GM18499 (cell line): ENCODE data around the gene SLIT3.

Source experiments
- ATAC-seq: cut with Tn5 transposase; IDR thresholded peaks from one replicate; pipeline ENCODE4 v1.9.1; 2021; ENCODE audit warnings: moderate number of reproducible peaks; ENCODE audit not compliant: insufficient read depth, unreplicated experiment

Gene SLIT3

DNA sequence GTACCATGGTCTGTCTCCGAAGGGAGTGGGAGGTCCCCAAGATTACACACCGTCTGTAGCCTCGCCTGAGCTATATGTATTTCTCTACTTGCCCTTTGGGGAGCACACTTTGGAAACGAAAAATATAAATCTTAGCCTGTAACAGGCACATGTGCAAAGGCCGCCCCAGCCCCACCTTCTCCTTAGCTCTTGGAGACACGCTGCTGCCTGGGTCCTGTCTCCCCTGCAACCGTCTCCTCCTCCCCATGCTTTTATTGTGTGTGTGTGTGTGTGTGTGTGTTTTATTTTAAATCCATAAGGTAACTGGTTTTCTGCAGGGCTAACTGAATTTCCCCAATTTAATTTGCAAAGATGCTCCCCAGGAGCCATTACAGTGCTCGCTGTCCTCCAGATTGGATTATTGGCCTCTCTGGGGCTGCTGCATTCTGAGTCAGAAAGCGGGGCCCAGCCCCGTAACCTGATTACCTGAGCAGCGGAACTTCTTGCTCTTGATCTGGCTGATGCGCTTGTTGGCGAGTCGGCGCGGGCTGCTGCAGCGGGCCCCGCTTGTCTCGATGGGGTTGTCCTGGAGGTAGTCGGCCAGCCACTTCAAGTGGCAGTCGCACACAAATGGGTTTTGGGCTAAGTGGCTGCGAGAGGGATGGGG is 528.5 kb downstream of the SLIT3 start:
- ATAC-seq, result no peak

DNA sequence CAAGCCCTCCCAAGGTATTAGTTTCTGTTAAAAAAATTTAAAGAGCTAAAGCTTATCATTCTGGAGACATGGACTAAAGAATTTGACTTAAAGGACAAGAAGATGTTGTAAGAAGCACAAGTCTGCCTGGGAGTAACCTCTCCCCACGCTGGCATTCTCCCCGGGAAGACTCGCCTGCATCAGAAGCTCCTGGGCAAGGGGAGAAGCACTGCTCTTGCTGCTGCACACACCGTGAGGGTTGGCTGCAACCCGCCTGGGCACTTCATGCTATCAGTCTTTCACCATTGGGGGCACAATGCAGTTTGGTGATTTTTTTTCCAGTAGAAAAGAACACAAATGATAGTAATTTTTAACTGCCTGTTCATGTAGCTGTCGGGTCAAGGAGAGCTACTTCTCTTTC is 529.3 kb downstream of the SLIT3 start:
- no peak for ATAC-seq

DNA sequence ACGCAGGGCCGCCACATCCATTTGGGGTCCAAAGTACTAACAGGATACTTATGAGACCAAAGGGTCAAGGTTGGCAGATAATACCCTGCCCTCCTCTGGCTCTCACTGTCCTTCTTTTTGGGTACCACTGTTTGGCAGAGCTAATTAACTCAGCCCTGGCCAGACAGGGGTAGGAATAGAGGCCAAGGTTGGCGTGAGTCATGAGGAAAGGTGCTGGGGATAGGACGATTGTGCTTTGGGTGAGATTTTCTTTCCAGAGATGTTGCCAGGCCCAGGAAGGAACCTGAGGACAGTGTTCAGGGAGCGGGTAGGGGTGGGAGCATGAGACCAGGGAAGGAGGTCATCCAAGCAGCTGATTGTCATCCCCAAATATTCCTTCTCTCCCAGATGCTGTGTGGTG is 529.9 kb downstream of the SLIT3 start:
- ATAC-seq, result no peak

DNA sequence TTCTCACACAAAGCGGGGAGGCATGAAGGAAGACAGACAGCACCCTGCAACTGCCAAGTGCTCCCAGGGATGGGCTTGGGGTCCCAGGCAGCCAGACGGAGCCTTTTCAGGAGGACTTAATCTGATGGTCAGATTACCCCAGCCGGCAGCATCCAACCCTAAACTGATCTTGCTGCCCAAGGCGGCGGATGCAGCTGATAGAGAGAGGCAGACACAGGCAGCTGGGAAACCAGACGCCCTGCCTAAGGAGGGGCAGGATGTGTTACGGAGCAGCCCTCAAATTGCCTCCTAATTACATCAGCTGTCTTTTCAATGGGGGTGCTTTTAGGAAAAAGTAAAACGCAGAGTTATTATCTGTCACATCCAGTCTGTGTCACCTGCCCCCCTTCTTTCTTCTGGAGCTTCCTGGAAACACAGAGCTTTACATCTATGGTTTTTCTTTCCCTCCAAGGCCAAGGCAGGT is 530.9 kb downstream of the SLIT3 start:
- ATAC-seq, result no peak

DNA sequence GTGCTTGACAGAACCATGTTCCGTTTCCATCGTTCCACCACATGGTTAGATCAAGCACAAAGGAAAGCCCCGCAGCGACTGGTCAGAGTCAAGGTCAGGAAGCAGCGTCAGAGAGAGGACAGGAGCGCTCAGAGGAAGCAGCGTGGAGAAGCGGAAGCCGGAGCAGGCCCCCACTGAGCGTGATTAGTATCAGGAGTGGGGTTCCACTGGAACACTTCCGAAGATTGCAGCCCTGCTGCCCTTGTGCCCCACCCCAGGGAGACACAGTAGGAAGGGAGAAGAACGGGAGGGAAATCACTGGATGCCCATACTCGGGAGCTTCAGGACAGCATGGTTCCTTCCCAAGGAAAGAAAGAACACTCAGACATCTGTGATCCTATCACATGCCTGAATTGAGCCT is 532.8 kb downstream of the SLIT3 start:
- no peak for ATAC-seq

DNA sequence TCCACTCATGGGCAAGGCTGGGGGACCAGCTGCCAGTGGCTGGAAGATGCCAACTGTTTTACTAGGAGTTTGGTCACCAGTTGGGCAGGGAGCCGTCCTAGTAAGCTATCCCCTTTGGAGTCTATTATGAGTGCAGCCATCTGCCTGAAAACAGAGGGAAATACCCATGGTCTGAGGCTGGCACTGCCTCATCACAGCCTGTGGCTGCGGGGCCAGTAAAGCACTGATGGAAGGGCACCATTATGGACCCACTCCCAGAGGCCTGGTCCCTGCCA is 534.6 kb downstream of the SLIT3 start:
- no peak for ATAC-seq

DNA sequence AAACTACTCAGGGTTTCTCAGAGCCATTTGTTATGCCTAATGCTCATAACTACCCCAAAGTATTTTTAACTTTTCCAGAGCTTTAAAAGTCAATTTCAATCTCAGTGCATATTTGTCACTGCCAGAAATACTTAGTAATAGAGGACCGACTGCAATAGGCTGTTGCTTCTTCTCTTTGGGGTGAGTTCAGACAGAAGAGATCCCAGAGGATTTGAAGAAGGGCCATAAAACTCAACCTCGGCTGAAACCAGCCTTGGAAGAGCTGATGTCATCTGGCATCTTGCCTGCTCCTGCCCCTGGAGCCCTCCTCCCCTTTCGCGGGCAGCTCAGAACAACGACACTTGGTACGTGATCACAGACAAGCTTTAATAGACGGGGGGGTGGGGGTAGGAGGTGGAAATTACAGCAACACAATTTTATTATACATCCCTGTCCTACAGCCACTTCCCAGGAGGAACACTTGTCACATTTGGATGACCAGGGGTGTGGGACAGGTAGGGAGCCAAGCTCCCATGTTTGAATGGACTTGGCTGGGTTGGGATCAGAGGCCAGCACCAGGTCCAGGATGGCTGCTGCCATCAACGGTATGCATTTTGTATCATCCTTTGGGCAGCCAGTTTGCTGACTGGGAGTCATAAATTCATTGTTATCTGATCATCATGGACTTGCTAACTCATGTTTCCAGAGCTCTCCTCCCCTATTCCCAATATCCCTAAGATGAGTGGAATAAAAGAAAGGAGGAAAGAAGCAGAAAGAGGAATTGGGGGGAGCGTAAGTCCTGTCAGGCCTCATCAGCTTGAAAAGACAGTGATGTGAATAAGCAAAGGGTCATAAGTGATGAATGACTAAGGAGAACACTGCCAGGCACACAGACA is 535.2 kb downstream of the SLIT3 start:
- no peak for ATAC-seq

DNA sequence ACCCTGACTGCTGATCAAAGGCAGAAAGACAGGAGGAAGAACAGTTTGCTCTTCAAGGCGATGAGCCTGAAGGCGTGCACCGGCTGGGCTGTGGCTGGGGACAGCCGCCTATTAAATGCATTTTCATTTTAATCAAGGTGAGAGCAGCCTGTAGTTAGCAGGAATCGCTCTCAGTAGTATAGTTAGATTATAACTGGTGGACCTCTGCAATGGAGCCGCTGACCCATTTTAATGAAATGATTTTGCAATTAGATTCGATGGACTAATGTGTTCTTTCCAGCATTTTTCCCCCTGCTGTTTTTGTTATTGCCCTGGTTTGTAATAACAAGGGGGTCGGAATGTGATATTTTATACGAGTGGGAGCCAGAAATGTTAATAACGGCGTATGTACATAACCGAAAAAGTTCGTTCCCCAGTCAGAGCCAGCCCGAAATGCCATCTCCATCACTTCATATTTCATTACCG is 535.8 kb downstream of the SLIT3 start:
- ATAC-seq, result no peak

DNA sequence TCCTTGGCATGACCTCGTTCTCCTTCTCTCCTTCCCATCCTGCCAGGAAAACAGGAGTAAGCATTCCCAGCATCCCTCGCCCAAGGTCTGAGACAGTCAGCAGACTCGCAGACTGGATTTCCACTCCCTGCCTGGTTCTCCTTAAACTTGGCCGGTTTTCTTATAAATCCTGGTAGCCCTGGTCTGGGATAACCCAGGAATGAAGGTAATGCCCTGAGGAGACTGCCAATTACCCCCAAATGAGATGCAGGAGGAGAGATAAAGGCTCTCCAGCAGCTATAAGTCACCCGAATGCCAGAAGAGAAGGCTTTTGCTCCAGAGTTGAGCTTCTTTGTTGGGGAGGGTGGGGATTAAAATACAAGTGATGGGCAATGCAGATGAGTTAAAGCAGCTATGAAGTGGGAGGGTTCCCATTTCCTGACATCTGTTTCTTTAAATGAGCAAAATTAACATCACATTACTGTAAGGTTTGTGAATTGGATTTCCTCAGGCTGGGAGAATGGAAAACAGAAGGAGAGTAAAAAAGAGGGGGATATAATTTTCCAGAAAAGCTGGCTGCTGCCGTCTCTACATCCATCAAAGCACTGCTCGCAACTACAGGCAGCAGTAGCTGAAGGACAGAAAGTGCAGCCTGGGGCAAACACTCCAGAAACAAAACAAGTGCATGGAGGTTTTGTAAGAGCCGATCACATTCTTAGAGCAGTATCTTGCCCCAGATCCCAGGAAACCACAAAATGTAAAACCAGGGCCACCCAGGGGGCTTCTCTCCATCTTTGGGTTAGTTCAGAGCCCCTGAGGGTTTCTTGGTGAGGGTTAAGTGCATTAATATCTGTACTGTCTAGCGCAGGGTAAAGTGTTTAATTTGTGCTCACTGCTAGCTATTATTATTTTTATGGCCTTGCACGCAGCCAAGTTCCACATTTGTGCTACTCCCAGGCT is 544.2 kb downstream of the SLIT3 start:
- no peak for ATAC-seq

DNA sequence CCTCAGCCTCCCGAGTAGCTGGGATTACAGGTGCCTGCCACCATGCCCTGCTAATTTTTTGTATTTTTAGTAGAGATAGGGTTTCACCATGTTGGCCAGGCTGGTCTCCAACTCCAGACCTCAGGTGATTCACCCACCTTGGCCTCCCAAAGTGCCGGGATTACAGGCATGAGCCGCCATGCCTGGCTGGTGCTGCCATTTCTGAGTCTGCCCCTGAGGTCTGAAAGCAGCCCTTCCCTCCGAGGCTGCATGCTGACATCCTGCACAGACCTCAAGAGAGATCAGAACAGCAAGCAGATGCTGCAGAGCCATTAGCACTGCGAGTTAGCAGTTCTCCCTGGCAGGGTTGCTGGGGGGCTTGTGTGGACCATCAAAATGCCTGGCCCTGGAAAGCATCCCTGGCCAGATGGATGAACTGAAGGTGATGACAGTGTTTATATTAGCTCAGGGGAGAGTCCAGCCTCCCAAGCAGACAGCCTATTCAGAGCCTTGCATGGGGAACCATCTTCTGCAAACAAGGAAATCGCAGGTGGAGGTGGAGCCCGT is 545.3 kb downstream of the SLIT3 start:
- ATAC-seq, result no peak

DNA sequence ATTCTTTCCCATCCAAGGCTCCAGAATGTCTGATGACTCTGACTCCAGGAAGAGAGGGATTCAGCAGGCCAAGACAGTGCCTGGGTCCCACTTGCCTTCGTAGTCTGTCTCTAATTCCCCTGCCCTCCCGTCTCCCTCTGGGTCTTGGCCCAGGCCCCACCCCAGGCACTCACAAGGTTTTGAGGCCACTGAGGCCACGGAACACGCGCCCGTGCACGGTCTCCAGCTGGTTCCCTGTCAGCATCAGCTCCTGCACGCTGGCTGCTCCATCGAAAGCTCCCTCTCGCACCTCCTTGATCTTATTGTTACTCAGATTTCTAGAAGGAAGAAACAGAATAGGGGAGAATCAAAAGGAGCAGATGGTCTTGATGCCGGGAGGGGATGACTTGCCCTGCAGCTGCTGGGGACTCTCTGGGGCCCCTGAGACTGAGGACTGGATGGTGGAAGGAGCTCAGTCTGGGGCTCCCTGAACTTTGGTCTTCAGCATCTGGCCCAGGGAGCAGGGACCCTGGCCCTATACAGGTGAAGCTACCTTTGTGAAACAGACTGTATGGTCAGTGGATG is 547.2 kb downstream of the SLIT3 start:
- no peak for ATAC-seq

DNA sequence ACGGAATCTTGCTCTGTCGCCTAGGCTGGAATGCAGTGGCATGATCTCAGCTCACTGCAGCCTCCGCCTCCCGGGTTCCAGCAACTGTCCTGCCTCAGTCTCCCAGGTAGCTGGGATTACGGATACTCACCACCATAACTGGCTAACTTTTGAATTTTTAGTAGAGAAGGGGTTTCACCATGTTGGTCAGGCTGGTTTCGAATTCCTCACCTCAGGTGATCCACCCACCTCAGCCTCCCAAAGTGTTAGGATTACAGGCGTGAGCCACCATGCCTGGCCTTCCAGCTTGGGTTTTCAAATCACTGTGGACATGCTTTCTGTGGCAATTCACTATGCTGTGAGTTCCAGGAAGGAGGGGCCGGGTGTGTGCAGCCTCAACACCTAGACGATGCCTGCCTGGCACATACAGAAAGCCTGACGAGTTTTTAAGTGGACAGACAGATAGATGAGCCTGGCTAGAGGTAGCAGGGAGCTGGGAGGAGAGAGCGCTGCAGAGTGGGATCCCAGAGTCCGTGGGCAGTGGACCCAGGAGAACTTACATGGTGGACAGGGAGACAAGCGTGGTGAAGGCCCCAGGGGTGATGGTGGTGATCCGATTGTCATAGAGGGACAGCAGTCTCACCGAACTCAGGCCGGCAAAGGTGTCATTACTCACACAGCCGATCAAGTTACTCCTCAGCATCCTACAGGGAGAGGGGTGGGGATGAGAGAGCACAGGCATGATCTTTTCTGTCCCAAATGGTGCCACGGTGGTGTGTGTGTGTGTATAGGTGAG is 548.3 kb downstream of the SLIT3 start:
- no peak for ATAC-seq

DNA sequence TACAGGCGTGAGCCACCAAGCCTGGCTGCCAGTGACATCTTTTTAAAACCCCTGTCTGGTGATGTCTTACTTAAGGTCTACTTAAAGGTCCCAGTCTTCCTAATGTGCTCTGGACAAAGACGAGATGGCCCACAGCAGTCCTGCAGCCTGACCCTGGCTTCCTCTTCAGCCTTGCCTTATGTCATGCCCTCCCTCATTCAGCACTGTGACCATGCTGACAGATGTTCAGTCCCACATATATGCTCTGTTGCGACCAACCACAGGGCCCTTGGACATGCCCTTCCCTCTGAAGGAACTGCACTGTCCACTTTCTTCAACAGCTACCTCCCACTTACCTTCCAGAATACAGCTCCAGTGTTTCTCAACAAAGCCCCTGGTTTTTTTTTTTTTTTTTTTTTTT is 548.9 kb downstream of the SLIT3 start:
- ATAC-seq, result no peak

DNA sequence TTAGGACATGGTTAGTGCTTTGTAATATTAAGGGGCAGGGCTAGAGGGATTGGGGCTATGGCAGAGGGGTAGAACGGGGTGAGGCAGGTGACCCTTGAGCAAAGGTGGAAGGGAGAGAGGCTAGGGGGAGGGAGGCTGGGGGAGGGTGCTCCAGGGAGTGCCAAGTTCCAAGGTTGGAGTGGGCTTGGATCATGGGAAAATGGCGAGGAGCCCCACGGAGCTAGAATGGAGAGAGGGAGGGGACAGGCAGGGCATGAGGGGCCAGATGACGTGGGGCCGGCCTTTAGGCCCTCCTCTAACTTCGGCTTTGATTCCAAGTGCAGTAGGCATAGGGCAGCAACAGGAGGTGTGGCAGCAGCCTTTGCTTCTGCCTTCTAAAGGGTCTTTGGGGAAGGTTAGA is 550.0 kb downstream of the SLIT3 start:
- no peak for ATAC-seq

DNA sequence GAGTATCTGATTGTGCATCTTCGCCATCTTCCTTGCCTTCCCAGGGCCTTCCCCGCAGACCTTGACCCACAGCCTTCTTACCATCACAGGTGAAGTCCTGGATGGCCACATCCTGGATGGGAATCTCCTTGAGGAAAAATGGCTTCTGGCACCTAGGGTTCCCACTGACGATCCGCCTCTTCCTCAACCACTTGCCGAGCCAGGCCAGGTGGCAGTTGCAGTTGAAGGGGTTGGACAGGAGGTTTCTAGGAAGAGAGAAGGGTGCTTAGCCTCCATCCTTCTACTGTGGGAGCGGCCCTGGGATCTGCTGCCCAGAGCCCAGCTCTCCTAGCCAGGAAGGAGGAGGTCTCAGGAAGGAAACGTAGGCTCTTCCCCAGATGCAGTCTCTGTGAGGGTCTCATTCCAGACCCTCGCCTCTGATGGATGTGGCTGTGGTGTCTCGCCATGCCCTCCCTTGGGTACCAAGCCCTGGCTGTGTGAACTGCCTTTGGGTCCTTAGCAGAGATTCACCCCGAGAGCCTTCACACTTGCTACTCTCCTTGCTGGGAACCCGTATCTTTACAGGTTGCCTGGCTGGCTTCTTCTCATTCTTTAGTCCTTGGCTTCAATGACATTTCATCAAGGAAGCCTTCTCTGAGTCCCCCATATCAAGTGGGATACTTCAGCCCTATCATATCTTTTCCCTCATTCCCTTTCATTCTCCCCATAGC is 551.4 kb downstream of the SLIT3 start:
- ATAC-seq, result no peak

DNA sequence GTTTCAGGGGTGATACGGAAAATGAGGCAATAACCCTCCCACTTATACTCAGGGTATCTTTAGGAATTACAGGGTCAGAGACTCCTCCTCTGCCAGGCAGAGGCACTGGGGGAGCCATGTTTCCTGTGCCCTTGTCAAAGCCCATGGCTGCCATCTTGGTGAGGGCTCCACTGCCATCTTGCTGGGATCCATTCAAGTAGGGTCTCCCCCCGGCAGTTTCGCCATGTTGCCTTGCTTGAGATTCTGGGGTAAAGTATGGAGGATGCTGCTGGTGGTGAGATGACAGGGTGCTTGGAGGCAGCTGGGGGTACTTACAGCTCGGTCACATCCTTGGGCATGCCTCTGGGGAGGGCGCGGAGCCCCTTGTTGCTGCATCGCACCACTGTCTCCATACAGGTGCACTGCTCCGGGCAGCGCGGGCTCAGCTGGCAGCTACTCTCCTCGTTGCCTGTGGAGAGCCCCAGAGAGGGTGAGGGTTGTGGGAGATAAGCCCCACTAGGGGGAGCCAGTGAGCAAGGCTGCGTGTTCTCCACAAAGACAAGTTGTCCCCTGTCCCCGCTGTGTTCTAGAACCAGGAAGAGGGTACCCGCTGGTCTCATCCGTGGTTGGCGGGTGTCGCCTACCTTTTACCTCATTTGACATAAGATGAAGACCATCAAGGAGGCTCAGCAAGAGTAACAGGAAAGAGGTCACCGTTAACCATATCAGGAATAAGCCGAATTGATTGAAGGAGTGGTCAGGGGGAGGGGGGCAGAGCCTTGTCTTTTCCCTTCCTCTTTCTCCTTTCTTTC is 552.8 kb downstream of the SLIT3 start:
- ATAC-seq, result no peak

DNA sequence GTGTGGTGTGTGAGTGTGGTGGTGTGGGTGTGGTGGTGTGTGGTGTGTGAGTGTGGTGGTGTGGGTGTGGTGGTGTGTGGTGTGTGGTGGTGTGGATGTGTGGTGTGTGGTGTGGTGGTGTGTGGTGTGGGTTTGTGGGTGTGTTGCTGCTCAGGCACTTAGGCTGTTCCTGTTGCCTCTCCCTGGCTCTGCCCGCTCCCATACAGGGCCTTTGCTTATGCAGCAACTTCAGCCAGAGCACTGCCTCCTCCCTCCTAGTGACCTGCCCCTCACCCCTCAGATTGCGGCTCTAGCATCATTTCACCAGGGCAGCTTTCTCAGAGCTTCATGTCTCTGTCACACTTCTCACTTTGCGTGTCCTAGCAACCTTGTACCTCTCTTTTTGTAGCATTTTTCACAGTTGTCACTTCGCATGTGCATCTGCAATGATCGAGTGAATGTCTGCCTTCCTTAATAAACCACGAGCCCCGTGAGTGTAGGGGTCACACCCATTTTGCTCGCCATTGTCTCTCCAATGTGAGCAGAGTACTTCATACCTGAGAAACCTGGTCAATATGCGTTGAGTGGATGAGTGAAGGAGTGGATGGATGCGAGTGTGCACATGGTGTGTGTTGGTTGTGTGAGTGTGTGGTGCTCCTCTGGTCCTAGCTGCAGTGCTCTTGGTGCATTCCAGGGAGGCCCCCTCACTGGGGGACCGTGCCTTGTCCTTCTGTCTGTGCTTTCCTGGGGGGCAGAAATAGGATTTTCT is 553.9 kb downstream of the SLIT3 start:
- no peak for ATAC-seq
